ENCODE data around the gene RPP25L.

RPP25L gene

GRCh38 chr9:34611251-34611810 lies 566 bp downstream of the RPP25L start:
- DNase-seq (ENCODE audit: low spot score) = no peak

DNA sequence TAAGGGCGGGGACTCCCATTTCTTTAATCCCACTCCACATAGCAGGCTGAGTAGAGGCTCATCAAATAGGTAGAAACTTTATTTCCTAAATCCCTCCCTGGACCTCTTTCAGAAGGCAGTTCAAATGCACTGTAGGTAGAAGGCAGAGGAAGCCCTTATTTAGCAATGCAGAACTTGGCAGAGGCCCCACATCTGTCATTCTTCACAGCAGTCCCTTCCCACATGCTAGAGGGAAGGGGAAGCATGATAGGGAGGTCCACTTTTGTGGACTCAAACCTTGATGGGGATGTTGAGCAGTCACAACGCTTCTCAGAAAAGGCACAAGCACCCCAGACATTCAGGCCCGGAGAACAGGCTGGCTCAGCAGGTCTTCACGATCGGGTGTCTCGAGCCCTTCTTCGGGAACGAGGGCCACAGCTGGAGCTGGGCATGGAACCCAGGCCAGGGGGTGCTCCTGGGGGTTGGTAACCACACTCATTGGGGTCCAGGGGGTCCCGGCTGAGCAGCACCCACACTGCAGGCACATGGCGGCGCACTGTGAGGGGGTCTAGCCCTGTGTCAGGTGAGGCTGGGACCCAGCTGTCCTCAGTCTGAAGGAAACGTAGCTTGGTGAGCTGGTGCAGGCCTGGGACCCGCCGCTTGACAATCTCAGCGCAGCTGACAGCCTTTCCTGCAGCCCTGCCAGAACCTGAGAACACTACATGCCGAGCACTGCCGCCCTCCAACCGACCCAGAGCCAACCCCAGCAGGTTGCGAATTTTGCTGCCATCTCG lies 1.3 kb downstream of the RPP25L start:
- no peak for DNase-seq (ENCODE audit: low spot score)

GRCh38 chr9:34607331-34607730 lies 4.6 kb downstream of the RPP25L start:
- no peak for DNase-seq (ENCODE audit: low spot score)

DNA sequence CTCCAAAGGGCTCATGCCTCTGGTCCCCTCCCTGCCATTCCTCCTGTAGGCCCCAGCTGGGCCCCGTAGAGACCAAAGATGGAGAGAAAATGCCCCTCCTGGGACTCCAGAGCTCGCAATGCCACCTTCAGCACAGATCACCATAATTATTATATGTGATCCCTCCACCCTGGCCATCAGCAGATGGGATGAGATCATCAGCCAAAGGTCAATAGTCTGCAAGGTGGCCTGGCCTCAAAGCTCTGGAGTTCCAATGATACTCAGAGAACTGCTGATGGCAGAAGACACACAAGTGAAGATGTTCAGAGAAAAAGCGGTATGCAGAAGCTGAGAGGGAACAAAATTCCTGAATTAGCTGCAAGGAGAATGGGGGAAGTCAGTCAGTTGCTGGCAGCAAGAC lies 5.0 kb downstream of the RPP25L start:
- DNase-seq (ENCODE audit: low spot score) = no peak

- DNase-seq (ENCODE audit: low spot score) = no peak
Observed at GRCh38 chr9:34606190-34606589, 5.7 kb downstream of the RPP25L start.

DNA sequence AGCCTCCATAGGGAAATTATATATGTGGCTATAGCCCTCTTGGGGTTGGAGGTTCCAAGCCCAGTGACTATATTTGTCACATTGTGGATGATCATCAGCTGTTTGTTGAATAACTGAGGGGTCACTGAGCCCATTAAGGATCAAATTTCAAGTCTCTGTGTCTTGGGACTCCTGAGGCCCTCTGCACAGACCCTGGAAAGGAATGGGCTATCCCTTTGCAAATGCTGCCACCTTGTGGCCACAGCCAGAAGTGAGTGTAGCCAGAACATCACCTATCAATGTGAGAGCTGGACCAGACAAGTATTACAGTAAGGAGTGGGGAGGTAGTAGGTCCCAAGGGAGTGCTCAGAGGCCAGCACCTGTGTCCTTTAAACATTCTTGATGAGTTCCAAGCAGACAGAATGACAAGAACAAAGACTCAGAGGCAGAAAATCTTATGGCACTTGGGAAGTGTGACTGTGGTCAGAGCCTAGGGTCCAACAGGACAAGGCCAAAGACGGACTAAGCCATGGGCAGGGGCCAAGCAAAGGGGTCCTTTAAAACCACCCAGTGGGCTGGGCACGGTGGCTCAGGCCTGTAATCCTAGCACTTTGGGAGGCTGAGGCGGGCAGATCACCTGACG lies 8.2 kb downstream of the RPP25L start:
- DNase-seq (ENCODE audit: low spot score) = peak; percentile 90

DNA sequence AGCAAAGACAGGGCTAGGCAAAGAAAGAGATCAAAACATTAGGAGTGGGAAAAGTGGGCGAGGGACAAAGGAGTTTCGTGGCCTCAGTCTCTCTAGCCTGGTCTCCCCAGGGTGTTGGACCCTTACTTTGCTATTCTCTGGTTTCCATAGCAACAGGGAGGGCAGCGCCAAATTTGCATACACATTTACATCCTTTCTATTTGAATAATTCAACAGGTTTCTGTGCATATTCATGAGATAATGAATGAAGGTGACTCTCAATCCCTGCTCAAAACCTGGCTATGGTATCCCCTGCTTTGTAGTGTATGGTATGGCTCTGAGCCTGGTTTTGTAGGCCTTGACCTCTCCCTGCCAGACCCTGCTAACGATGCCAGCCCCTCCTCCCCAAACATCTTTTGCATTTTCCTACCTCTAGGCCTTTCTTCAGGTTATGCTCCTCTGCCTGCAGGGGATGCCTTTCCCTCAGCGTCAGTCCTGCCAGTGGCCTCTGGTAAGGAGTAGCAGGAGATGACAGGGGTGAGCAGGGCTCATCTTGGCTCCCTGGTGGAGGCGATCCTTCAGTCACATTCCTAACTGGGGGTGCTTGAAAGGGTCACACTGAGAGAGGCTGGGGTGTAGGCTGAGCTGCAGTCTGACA lies 9.8 kb downstream of the RPP25L start:
- no peak for DNase-seq (ENCODE audit: low spot score)

- DNase-seq (ENCODE audit: low spot score) = no peak
Observed at GRCh38 chr9:34600908-34601307, 11.0 kb downstream of the RPP25L start.

DNA sequence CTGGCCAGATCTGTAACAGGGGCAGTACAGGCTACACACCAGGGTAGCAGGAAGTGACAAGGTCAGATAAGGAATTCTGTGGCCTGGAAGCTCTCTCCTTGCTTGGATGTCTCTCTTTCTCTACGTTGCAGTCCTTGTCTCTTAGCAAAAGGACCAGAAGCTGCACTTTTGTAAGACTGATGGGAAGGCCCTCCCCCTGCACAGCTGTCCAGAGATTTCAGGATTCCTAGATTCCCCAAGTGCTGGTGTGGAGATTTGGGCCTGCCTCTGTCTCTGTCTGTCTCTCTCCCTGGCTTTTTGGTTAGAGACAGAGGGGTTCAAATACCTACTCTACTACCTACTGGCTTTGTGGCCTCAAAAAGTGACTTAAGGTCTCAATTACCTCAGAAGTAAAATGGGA lies 12.4 kb downstream of the RPP25L start:
- no peak for DNase-seq (ENCODE audit: low spot score)

DNA sequence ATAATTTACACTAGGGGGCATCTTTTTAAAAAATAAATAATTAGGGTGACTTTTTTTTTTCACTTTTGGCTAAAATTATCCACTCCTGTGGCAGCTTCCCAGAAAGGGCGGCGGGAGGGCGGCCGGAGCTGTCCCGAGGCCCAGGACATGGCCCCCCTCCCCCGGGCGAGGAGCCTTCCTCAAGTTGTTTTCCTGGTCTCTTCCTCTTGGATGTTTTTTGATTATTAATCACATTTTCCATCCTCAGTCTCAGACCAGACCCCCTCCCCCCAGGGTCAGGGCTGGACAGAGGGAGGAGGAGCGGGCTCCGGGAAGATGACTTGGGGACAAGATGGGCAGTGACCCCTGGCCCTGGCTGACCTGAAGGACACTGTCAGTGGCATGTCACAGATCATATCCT lies 17.7 kb downstream of the RPP25L start:
- no peak for DNase-seq (ENCODE audit: low spot score)

DNA sequence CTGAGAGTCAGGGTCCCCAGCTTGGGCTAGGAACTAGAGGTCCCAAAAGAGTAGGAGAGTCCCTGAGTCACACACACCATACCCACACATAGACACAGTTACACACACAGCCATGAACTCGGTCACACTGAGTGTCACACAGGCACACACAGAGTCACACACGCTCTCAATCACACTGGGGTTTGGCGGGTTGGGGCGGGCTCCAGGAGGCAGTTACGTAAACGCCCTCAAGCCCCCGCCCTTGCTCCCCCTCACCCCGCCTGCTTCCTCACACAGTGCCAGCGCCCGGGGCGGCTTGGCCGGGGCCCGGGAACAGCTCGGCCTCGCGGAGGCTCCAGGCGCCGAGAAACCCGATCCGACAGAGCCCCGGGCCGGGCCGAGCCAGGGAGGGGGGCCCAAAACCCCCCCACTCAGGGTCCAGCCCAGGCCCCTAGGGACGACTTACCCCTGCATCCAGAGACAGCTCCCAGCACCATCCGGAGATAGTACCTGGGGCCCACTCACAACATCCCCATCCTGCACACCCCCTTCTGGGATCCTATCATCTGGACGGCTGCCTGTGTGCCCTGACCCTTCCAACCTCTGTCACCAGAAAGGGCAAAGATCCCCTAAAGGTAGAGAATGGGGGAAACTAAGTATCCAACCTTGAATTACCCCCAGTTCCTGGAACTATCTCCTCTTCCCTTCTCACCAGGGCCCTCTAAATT lies 18.8 kb downstream of the RPP25L start:
- DNase-seq (ENCODE audit: low spot score) = peak; percentile 82

- no peak for DNase-seq (ENCODE audit: low spot score)
Observed at GRCh38 chr9:34591917-34592866, 19.7 kb downstream of the RPP25L start.

- DNase-seq (ENCODE audit: low spot score) = peak; percentile 94
Observed at GRCh38 chr9:34591248-34591916, 20.5 kb downstream of the RPP25L start.

- no peak for DNase-seq (ENCODE audit: low spot score)
Observed at GRCh38 chr9:34590381-34591247, 21.3 kb downstream of the RPP25L start.

GRCh38 chr9:34589636-34590380 lies 22.1 kb downstream of the RPP25L start, which contains the start of gene CNTFR:
TSS of gene CNTFR (minus strand) at chr9:34589724. CDS start at chr9:34568981, 20,743 bp downstream.
- DNase-seq (ENCODE audit: low spot score) = peak; percentile 83

DNA sequence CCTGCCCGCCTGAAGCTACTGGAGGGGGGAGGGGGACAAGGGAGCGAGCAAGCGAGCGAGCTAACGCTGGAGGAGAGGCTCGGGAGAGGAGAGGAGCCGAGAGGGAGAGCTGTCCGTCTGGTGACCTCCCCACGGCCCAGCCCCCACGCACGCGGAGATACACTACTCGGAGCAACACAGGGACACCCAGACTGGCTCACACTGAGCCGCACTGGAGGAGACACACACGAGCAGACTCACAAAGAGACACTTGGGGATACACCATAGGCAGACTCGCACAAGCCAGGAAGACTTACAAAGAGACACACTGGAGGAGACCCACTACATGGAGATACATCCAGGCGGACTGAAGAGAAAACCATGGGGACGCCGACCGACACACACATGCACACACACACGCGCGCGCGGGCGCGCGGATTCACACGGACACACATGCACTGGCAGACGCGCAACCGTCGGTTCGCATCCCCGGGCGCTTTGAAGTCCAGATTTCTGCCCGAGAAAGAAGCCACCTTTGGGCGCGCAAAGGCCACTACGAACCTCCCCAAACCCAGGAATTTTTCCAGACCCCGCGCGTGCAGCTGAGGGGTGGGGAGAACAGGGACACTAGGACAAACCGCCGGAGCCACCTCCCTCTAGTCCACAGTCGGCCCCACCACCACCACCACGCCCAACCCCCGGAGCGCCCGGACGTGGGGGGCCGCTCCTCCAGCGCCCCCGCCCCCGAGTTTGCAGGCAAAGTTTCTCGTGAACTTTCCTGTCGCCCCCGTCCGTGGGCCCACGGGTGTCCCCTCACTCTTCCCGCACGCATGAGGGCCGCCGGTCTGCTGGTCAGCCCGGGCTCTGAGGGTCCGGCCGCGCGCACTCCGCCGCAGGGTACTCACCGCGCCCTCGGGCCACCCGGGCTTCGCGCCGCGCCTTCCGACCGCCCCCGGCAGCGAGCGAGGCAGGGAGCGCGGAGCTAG lies 22.9 kb downstream of the RPP25L start:
- DNase-seq (ENCODE audit: low spot score) = no peak

DNA sequence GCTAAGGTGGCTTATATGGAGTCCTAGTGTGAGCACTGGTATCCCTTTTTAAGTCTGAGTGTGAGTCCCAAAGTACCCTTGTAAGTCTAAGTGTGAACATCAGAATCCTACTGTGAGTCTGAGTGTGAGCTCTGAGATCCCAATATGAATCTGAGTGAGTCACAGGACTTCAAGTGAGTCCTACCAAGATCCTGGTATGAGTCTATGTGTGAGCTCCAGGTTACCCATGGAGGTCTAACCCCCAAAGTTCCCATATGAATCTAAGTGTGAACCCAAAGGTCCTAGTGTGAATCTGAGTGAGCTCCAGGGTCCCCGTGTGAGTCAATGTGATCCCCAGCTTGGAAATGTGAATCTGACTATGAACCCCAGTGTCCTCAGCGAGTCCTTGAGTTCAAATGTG lies 24.6 kb downstream of the RPP25L start:
- DNase-seq (ENCODE audit: low spot score) = no peak

Data from iPS-NIHi11 (cell line).